Stimulated activated CD4-positive, alpha-beta T cell treated with anti-CD3 and anti-CD28 coated beads, Interleukin-15, amount 100 ng/mL, for 24 hours (primary cell): ENCODE results near the gene CPLX4.
A peak's percentile ranks its signal among the peaks of the same experiment; 100 is the strongest.

Experiments
- DNase-seq: peaks from one replicate; pipeline ENCODE4 v3.0.0-alpha.2; 2020

CPLX4 gene

GRCh38 chr18:59318460-59319050, at the start of gene CPLX4:
Gene CPLX4, minus strand, starts transcription at chr18:59318649. Its CDS starts 187 bp downstream, at chr18:59318462.
- no peak for DNase-seq

DNA sequence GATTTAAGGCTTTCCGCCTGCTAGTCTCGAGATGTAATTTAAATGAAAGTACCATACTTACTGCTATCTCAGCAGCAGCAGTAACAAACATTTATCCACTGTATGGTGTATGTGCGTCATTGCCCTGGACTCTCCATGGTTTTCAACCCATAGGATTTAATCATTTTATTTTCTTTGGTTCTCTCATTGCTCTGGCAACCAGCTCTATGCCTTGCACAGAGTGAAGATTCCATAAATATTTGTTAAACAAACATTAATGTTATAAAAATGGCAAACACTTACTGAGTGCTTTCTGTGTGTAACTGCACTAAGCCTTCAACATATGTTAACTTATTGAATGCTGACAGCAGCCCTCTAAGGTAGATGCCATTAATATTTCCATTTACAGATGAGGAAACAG, 41.9 kb upstream of the CPLX4 start:
- no peak for DNase-seq

DNA sequence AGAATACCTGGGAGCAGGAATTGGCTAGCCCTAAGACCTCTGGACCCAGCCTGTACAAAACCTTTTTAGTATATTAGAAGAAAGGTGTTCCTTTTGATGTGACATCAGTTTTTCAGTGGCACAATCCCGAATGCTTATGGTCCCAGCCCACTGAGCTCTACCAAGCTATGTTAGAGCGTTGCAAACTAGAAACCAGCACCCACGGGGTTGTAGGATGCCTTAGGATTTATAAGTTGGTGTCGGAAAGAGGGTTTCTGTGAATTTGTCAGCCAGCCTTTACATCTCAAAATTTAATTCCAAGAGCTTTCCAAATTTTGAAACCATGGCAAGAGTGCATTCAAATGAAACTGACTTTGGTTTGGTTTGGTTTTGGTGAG, 41.1 kb upstream of the CPLX4 start:
- DNase-seq, result no peak

DNA sequence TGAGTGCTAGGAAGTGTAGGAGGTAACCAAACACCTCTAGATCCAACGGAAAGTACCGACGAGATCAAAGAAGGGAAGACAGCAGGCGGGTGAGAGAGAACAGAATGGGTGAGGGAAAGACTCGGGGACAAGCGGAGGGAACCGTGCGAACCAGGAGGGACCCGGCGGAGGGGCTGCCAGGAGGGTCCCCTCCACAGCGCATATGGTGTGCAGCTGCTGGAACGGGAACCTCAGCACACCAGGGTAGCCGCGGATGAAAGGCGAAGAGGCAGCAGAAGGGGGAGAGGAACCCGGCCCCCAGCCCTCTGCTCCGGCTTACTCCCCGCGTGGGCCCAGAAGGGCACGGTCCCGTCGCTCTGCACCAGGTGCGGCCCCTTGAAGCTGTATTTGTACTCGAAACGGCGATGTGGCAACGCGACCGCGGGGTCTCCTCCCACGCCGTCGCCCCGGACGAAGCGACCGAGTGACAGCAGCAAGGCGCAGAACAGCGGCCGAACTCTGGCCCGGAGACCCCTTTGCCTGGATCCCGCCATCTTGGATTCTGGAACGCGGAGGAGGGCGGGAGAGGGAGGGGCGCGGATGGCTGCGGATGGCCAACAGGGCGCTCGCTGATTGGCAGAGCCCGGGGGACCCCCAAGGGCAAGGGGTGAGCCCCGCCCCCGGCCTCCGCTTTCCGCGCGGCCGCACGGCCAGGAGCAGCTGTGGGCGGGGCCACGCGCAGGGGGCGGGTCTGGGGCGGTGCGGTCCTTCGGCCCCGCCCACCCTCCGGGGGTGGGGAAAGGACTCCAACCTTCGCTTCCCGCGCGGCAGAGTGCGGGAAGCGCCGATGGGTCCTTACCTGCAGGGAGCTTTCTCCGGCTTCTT, 40.5 kb upstream of the CPLX4 start, which contains the start of gene LMAN1:
LMAN1 (minus strand) TSS at position 554 of the 864 bp plus-strand sequence; CDS start at position 533, 21 bp downstream.
- DNase-seq, result peak; percentile 98

DNA sequence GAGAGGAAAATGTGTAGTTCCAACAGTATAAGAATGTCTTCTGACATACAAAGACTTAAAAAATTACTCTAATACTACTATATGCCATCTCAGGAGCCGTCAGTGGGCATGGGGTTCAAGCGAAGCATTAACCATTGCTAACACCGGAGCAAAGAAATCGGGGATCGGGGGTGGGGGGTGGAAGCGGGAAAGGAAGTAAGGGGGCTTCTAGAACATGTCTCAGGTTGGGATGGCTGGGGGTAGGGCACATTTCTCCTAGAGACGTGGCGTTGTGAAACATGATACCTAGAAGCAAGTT, 39.9 kb upstream of the CPLX4 start:
- no peak for DNase-seq

GRCh38 chr18:59357928-59358327, 39.5 kb upstream of the CPLX4 start:
- DNase-seq, result no peak

GRCh38 chr18:59354731-59355130, 36.3 kb upstream of the CPLX4 start:
- DNase-seq, result no peak

GRCh38 chr18:59353079-59353680, 34.7 kb upstream of the CPLX4 start:
- DNase-seq, result no peak

DNA sequence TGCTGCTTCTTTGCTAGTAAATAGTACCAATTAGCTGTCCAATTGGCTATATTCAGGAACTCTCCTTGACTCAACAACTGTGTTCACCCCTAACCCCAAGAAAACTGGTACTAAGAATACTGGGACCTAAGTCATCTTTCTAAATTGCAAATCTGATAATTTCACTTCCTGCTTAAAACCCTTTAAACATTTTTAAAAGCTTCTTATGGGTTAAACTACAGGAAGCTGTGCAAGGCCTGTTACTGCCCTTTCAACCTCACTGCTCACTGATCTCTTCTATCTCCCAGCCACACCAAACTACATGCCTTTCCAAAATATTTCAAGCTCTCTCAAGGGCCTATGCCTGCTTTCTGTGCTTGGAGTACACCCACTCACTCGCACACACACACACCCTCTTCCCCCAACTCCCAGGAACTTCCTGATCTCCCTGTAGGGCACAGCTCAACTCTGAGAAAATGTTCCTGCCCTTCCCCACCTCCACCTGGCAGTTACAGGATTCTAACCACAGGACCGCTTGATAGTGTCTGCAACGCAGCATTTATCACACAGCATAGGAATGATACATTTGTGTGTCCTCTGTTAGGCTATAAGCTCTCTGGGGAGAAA, 33.9 kb upstream of the CPLX4 start:
- no peak for DNase-seq

- DNase-seq, result no peak
Observed at GRCh38 chr18:59345556-59345955, 27.1 kb upstream of the CPLX4 start.

GRCh38 chr18:59344996-59345395, 26.5 kb upstream of the CPLX4 start:
- no peak for DNase-seq

DNA sequence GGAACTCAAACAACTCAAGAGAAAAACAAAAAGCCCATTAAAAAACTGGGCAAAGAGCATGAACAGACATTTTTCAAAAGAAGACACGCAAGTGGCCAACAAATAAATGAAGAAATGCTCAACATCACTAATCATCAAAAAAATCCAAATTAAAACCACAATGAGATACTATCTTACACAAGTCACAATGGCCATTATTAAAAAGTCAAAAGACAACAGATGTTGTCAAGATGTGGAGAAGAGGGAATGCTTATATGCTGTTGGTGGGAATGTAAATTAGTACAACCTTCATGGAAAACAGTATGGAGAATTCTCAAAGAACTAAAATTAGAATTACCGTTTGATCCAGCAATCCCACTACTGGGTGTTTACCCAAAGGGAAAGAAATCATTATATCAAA, 25.5 kb upstream of the CPLX4 start:
- DNase-seq, result no peak

GRCh38 chr18:59340817-59341216, 22.4 kb upstream of the CPLX4 start:
- no peak for DNase-seq

- no peak for DNase-seq
Observed at GRCh38 chr18:59340312-59340711, 21.9 kb upstream of the CPLX4 start.

GRCh38 chr18:59332986-59333385, 14.5 kb upstream of the CPLX4 start:
- DNase-seq, result no peak

- DNase-seq, result no peak
Observed at GRCh38 chr18:59328683-59329082, 10.2 kb upstream of the CPLX4 start.

GRCh38 chr18:59325965-59326364, 7.5 kb upstream of the CPLX4 start:
- DNase-seq, result no peak

GRCh38 chr18:59324623-59324971, 6.1 kb upstream of the CPLX4 start:
- DNase-seq, result no peak

GRCh38 chr18:59323931-59324622, 5.6 kb upstream of the CPLX4 start:
- no peak for DNase-seq

DNA sequence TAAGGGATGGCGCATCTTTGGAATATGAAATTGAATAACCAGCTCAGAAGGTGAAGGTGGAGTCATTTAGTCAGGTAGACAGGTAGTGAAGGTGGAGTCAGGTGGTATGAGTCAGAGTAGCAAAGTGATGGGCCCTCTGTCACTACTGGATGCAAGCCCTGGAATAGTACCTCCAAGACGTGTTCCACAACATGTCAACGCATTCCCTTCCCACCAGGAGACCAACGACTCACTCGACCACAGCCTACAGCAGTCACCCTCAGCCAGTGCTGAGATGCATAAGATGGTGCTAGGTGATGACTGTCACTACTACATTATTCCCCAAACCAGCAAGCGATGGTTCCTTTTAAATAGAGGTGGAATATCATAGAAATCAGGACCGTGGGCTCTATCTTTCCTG, 6.8 kb downstream of the CPLX4 start:
- DNase-seq, result no peak

- DNase-seq, result no peak
Observed at GRCh38 chr18:59308938-59309260, 9.6 kb downstream of the CPLX4 start.

- peak; percentile 80 for DNase-seq
Observed at GRCh38 chr18:59308248-59308937, 10.1 kb downstream of the CPLX4 start.

DNA sequence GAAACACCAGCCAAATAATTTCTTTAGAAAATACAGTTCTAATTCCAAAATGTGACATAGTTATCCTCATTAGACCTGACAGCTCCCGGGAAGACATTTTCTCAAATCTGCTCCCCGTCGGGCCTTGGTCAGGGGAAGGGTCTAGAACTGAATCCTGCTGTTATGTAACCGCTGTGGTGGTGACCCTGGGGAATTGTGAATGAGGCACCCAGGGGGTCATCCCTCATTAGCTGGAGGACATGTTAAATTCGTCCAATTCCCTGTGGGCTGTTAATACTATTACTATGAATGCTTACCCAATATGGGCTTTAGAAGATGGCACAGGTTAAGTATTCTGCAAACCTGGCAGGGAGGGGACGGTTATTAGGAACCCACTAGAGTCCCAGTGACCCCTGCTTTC, 11.8 kb downstream of the CPLX4 start:
- DNase-seq, result no peak
